ENCODE measurements around the gene RNASET2.

RNASET2 gene

GRCh38 chr6:166906376-166907044, 49.8 kb downstream of the RNASET2 start:
- Histone ChIP-seq H3K9ac (no peak overlapping the region), H3K4me2 (peak overlapping the region; percentile 71), H3K4me3 (no peak overlapping the region), H3K27ac (no peak overlapping the region; the same call in 1 of the 2 replicates), H4K20me1 (no peaks in the 10 kb centered on the region), H3K36me3 (peaks cover 9% of the 10 kb centered on the region; the same call in 1 of the 2 replicates), H3K9me3 (no peaks in the 10 kb centered on the region), H3K27me3 (no peaks in the 10 kb centered on the region), H3K4me1 (peaks cover 41% of the 10 kb centered on the region)
- TF ChIP-seq Cebpa-rat (IDR thresholded peaks at IDR 0.05), result no peak

GRCh38 chr6:166905505-166906134, 50.7 kb downstream of the RNASET2 start:
- H3K27ac ChIP-seq, result no peak overlapping the region
- no peaks in the 10 kb centered on the region for H3K9me3 ChIP-seq
- H3K4me2 ChIP-seq, result no peak overlapping the region
- no peak for TF ChIP-seq Cebpa-rat (IDR thresholded peaks at IDR 0.05)
- no peak overlapping the region for H3K9ac ChIP-seq
- peaks cover 6% of the 10 kb centered on the region; the same call in 1 of the 2 replicates for H3K36me3 ChIP-seq
- peaks cover 32% of the 10 kb centered on the region for H3K4me1 ChIP-seq
- H3K27me3 ChIP-seq, result no peaks in the 10 kb centered on the region
- no peaks in the 10 kb centered on the region for H4K20me1 ChIP-seq
- H3K4me3 ChIP-seq, result no peak overlapping the region

- Histone ChIP-seq H4K20me1 (no peaks in the 10 kb centered on the region), H3K4me1 (peaks cover 31% of the 10 kb centered on the region), H3K27me3 (no peaks in the 10 kb centered on the region), H3K9ac (no peak overlapping the region), H3K27ac (no peak overlapping the region), H3K36me3 (no peaks in the 10 kb centered on the region; the same call in 1 of the 2 replicates), H3K9me3 (no peaks in the 10 kb centered on the region), H3K4me2 (no peak overlapping the region), H3K4me3 (no peak overlapping the region)
- TF ChIP-seq Cebpa-rat (IDR thresholded peaks at IDR 0.05), result no peak
These were observed 51.3 kb downstream of the RNASET2 start for GRCh38 chr6:166905013-166905412.

GRCh38 chr6:166904101-166904746, 52.1 kb downstream of the RNASET2 start:
- Histone ChIP-seq H3K4me3 (no peak overlapping the region), H3K9me3 (no peaks in the 10 kb centered on the region), H3K4me2 (no peak overlapping the region), H3K4me1 (peaks cover 27% of the 10 kb centered on the region), H3K9ac (no peak overlapping the region), H3K27me3 (no peaks in the 10 kb centered on the region), H3K27ac (no peak overlapping the region), H3K36me3 (no peaks in the 10 kb centered on the region; the same call in 1 of the 2 replicates), H4K20me1 (no peaks in the 10 kb centered on the region)
- no peak for TF ChIP-seq Cebpa-rat (IDR thresholded peaks at IDR 0.05)

- Histone ChIP-seq H3K4me1 (peaks cover 19% of the 10 kb centered on the region), H3K9ac (no peak overlapping the region), H3K36me3 (no peaks in the 10 kb centered on the region; the same call in 1 of the 2 replicates), H4K20me1 (no peaks in the 10 kb centered on the region), H3K4me3 (no peak overlapping the region), H3K9me3 (no peaks in the 10 kb centered on the region), H3K27me3 (no peaks in the 10 kb centered on the region), H3K4me2 (no peak overlapping the region), H3K27ac (no peak overlapping the region)
- TF ChIP-seq Cebpa-rat (IDR thresholded peaks at IDR 0.05), result no peak
These were observed 52.9 kb downstream of the RNASET2 start for GRCh38 chr6:166903500-166903899.

GRCh38 chr6:166903027-166903426, 53.3 kb downstream of the RNASET2 start:
- Histone ChIP-seq H3K27me3 (no peaks in the 10 kb centered on the region), H3K4me2 (no peak overlapping the region), H3K36me3 (no peaks in the 10 kb centered on the region; the same call in 1 of the 2 replicates), H3K9me3 (no peaks in the 10 kb centered on the region), H3K4me1 (peaks cover 15% of the 10 kb centered on the region), H3K4me3 (no peak overlapping the region), H3K27ac (no peak overlapping the region), H3K9ac (no peak overlapping the region), H4K20me1 (no peaks in the 10 kb centered on the region)
- no peak for TF ChIP-seq Cebpa-rat (IDR thresholded peaks at IDR 0.05)

- TF ChIP-seq Cebpa-rat (IDR thresholded peaks at IDR 0.05), result no peak
- Histone ChIP-seq H3K27ac (no peak overlapping the region), H3K4me3 (no peak overlapping the region), H3K27me3 (no peaks in the 10 kb centered on the region), H3K4me2 (no peak overlapping the region), H4K20me1 (no peaks in the 10 kb centered on the region), H3K36me3 (no peaks in the 10 kb centered on the region; the same call in 1 of the 2 replicates), H3K9me3 (no peaks in the 10 kb centered on the region), H3K9ac (no peak overlapping the region), H3K4me1 (peaks cover 7% of the 10 kb centered on the region)
These were observed 54.1 kb downstream of the RNASET2 start for GRCh38 chr6:166902211-166902755.

- H3K9ac ChIP-seq, result no peak overlapping the region
- H3K36me3 ChIP-seq, result no peaks in the 10 kb centered on the region; the same call in 1 of the 2 replicates
- H4K20me1 ChIP-seq, result no peaks in the 10 kb centered on the region
- no peak overlapping the region for H3K27ac ChIP-seq
- TF ChIP-seq Cebpa-rat (IDR thresholded peaks at IDR 0.05), result no peak
- H3K4me2 ChIP-seq, result no peak overlapping the region
- peaks cover under 1% of the 10 kb centered on the region; the same call in 1 of the 2 replicates for H3K4me1 ChIP-seq
- H3K4me3 ChIP-seq, result no peak overlapping the region
- H3K9me3 ChIP-seq, result no peaks in the 10 kb centered on the region
- H3K27me3 ChIP-seq, result no peaks in the 10 kb centered on the region
These were observed 54.7 kb downstream of the RNASET2 start for GRCh38 chr6:166901626-166902025.

- no peak for TF ChIP-seq Cebpa-rat (IDR thresholded peaks at IDR 0.05)
- H3K4me3 ChIP-seq, result no peak overlapping the region
These were observed 55.3 kb downstream of the RNASET2 start for GRCh38 chr6:166900956-166901607.

More at GRCh38 chr6:166900956-166901607, 55.3 kb downstream of the RNASET2 start:
- no peak overlapping the region for H3K27ac ChIP-seq
- no peak overlapping the region for H3K9ac ChIP-seq
- H3K9me3 ChIP-seq, result no peaks in the 10 kb centered on the region
- H3K36me3 ChIP-seq, result no peaks in the 10 kb centered on the region; the same call in 1 of the 2 replicates
- H4K20me1 ChIP-seq, result no peaks in the 10 kb centered on the region
- no peak overlapping the region for H3K4me2 ChIP-seq
- no peaks in the 10 kb centered on the region for H3K27me3 ChIP-seq
- H3K4me1 ChIP-seq, result no peaks in the 10 kb centered on the region
